IPS-11a (cell line): ENCODE results near the gene AADAC.
"Not testable (repeated sequence)": the region's sequence is repeated elsewhere in the genome, so short reads cannot be mapped to it uniquely, and the experiment has no call there.

Experiments
- H3K4me3 ChIP-seq: one replicate; pipeline ENCODE4 v1.5.1; 2013; ENCODE audit warnings: low read depth, low read length, control low read depth

Gene AADAC

DNA sequence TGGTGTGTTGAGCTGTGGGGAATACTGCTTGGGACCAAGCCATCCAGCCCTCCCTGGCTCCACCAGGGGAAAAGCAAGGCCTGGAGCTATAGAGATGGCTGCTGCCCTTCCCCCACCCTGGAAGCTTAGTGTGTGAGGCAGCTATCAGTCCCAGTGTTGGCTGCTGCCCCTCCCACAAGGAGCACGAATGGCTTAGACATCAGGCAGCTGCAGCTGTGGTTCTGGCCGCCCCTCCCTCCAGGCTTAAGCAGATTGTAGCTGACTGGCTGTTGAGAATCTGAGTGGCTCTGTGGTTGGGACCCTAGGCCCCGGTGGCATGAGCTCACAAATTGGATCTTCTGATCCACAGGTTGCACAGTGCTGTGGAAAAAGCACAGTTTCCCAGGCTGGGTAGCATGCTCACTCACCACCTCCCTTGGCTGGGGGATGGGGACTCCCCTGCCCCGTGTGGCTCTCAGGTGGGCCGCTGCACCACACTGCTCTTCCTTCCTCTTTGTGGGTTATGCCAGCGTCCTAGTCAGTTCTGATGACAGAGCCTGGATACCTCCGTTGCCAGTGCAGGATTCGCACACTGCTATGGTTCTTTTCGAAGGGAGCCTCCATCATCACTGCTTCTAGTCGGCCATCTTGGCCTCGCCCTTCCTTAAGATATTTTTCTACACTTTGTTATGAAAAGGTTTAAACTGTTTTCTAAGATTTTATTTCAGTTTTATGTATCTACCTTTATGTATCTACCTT is 38.3 kb downstream of the AADAC start:
- H3K4me3 ChIP-seq: no peak overlapping the region

GRCh38 chr3:151856118-151856517 is 42.2 kb downstream of the AADAC start:
- H3K4me3 ChIP-seq: no peak overlapping the region

DNA sequence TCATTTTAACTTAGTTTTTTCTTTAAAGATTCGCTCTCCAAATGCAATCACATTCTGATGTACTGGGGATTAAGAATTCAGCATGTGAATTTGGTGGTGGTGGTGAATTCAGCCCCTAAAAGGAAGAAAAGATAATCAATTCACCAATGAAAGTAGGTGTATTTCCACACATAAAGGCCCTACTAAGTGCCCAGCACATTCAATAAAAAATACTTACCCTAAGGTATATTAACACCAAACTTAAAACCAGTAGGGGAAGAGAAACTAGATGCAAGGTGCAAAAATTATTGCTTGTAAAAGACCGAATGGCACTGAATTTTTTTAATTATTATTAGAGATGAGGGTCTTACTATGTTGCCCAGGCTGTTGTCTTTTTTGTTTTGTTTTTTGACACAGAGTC is 42.7 kb downstream of the AADAC start:
- no peak overlapping the region for H3K4me3 ChIP-seq

DNA sequence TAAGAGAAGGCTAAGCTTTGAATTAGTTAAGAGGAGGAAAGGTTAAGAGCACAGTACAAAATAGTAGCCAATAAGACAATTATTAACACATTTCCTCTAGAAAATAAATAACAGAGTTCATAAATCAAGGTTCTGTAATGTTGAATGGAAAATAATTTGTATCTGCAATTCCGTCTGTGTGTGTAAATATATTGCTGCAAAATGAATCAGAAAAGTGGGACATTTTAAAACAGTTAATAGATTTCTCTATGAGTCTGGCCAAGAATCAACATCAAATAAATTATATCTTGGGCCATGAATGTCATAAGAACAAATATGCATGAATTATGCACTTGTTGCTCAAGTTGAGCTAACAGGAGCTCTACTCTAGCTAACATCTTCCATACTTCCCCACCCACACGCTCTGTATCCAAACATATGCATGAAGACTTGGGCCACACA is 45.3 kb downstream of the AADAC start:
- no peak overlapping the region for H3K4me3 ChIP-seq

DNA sequence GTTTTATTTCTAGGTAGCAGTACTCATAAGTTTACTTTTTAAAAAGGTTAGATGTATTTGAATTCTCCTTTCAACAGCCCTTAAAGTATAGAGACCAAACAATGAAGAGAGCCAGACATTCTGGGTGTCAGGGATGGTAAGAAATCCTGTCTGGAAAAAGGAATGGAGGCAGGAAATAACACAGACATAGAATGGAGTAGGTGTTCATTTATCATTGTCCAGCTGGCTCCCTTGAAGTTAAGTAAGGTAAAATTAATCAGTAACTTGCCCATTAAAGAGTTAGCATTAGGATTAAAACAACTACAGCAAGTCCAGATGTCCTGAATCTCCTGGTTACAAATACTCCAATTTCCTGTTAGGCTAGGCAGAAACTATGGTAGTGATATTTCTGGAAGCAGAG is 46.0 kb downstream of the AADAC start:
- no peak overlapping the region for H3K4me3 ChIP-seq

- H3K4me3 ChIP-seq: no peak overlapping the region
These were observed 49.7 kb downstream of the AADAC start for GRCh38 chr3:151863611-151864010.

GRCh38 chr3:151864423-151865101 is 50.6 kb downstream of the AADAC start:
- H3K4me3 ChIP-seq: no peak overlapping the region

DNA sequence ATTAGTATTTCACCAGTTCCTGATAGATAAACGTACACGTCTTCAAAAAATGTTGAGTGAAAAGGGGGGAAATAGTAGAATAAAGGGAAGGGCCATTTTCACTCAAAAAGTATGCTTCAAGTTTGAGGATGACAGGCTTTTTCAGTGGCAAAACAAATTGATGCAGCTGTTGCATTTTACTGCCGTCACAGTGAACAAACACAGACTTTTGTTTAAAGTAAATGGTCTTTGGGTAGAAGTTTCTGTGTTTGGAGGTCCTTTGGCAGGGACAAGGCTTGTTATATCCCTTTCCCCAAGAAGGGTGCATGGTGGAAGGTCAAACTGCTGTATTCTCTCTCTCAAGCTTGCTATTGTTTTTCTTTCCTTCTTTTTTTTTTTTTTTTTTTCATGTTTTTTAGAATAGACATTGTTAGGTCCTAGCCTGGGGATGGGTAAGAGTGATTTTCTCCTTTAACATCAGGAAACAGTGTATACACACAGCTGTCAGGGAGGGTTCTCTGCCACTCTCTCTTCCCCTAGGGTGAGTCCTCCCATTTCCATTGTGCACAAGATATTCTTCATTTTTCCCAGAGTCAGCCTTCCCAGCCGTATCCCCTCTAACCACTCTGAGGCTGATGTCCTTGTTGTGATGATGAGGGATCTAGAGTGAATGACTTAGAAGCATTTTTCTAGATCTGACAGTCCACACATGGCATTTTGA is 52.9 kb downstream of the AADAC start:
- H3K4me3 ChIP-seq: no peak overlapping the region

- no peak overlapping the region for H3K4me3 ChIP-seq
These were observed 53.8 kb downstream of the AADAC start for GRCh38 chr3:151867666-151868065.

DNA sequence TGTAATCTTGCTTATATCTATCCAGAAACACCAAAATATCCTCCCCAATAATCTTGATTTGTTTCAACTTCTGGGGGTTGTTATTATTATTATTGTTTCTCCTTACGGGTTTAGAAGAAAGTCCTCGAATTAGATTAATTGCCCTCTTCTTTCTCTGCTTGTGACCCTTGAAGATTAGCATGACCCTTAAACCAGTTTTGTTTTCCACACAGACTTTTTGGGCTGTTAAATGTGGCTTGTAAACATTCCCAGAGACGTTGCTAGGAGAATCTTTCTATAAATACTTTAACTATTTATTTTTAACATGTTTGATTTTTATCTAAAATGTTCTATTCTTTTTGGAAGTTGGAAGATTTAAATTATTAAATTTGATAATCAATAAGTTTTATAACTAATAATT is 55.3 kb downstream of the AADAC start:
- H3K4me3 ChIP-seq: no peak overlapping the region

DNA sequence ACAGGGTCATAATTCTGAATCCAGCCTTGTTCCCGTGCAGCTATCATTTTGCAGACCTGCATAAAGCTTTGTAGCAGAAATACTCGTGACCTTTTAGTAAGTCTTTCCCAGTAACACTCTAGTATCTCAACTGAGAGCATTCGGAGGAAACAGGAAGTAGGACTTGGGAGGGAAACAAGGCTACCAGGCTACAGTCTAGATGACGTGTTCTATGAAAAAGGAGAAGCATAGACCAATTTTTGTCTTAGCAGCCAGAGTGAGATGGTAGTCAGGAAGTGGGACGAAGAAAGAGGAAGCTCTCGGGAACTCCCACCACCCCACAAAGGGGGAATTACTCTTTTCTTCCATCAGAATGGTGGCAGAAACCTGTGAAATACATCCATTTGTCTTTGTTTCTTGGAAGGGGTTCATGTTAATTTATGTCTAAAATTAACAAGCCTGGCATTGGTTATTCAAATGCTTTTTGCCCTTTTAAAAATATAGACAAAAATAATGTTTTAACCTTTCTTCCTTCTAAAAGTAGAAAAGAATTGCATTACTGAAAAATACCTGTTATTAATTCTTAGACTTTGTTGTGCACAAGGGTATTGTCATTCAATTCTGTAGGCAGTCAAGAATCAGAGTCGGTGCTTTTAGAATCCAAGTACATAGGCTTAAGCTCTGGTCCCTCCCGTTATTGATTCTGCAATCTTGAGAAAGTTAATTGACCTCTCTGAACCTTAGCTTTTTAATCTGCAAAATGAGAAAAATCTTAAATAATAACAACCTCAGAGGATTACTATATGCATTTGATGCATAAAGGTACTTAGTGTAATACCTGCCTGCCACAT is 57.9 kb downstream of the AADAC start:
- no peak overlapping the region for H3K4me3 ChIP-seq

DNA sequence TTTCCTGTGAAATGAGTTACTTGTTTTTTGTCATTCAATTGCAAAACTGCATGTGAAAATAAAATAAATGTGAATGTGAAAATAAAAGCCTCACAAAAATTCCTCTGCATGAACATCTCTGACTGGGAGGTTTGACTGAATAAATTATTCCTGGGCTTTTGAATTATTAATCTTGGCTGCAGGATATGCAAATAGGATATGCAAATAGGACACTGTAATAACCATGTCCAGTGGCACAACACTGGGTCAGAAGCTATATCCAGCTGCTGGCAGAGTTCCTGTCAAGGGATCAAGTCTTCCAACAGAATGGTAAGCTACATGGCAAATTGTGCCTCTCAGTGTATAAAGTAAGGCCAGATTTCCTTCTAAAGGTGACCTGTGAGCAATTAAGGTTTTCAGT is 59.5 kb downstream of the AADAC start, which contains the start of gene SUCNR1:
Gene SUCNR1 (plus strand): TSS at position 246 of the 400 bp plus-strand sequence. CDS start 6,250 bp downstream, outside the sequence.
- no peak within 1 kb of the TSS for H3K4me3 ChIP-seq

DNA sequence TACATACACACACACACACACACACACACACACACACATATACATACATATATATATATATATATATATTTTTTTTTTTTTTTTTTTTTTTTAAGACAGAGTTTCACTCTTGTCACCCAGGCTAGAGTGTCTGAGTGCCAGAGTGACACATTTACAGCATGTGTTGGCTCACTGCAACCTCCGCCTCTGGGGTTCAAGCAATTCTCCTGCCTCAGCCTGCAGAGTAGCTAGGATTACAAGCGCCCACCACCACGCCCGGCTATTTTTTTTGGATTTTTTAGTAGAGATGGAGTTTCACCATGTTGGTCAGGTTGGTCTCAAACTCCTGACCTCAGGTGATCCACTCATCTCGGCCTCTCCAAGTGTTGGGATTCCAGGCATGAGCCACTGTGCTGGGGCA is 60.2 kb downstream of the AADAC start:
- H3K4me3 ChIP-seq: not testable (repeated sequence)

DNA sequence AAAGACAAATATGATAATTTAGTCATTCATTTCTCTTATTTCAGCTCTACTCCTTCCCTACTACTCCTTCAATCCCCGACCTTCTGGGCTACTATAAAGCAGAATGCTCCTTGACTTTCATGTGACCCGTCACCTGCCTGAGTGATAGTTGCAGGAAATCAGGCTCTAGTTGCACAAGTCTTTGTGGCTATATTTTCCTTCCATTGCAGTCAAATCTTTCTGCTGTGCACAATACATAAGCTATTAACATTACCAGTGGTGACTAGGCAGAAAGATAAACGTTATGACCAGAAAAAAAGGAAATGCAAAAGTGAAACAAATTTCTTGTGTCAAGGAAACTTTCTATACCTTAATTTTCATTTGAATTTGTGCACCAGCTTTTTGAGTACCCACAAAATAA is 61.8 kb downstream of the AADAC start:
- no peak overlapping the region for H3K4me3 ChIP-seq

DNA sequence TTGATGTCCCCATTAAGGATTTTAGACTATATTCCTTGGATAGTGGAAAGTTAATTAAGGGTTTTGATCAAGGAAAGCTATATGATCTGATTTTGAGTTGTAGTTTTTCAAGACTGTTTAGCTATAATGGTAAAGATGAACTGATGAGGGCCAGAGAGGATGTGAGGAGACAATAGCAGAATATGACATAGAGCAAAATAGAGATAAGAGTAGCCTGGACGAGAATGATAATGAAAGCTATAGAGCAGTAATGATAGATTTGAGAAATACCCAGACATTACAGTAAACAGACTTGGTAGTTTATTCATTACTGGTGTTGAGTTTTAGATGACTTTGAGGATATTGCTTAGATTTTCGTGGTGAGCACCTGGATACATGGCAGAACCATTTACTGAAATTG is 63.4 kb downstream of the AADAC start:
- H3K4me3 ChIP-seq: no peak overlapping the region
